ENCODE data around the gene PFKFB3.

The PFKFB3 gene
- 157 to 405 (median 179) reads per million in 3 donors for total RNA-seq

- Histone ChIP-seq H3K36me3 (ENCODE audit: control insufficient read depth, insufficient read depth, low read length) (no peaks in the 10 kb centered on the region), H3K4me1 (ENCODE audit: control insufficient read depth, insufficient read depth, low read length, poor library complexity, severe bottlenecking) (peaks cover 21% of the 10 kb centered on the region), H3K9me3 (ENCODE audit: control insufficient read depth, low read length) (no peaks in the 10 kb centered on the region), H3K27me3 (replicated peaks; ENCODE audit: control insufficient read depth, insufficient read depth, low read length, poor library complexity, severe bottlenecking) (no peaks in the 10 kb centered on the region), H3K4me3 (ENCODE audit: insufficient read depth, low read depth, low read length, poor library complexity, severe bottlenecking) (peak within 1 kb of the TSS; percentile 99), H3K27ac (ENCODE audit: insufficient read depth, low read length, poor library complexity, severe bottlenecking) (peak within 1 kb of the TSS; percentile 72)
- DNase-seq = peak; percentile 85 to 94 (median 87)
These were observed at the start of gene PFKFB3 for GRCh38 chr10:6202684-6203330. PFKFB3 (plus strand) TSS chr10:6202932; CDS start chr10:6203261, 329 bp downstream.

- peaks cover 10% of the 10 kb centered on the region for H3K4me1 ChIP-seq (ENCODE audit: control insufficient read depth, insufficient read depth, low read length, poor library complexity, severe bottlenecking)
- DNase-seq = no peak
- no peak overlapping the region for H3K4me3 ChIP-seq (ENCODE audit: insufficient read depth, low read depth, low read length, poor library complexity, severe bottlenecking)
- H3K27ac ChIP-seq (ENCODE audit: insufficient read depth, low read length, poor library complexity, severe bottlenecking) = no peak overlapping the region
- no peaks in the 10 kb centered on the region for H3K9me3 ChIP-seq (ENCODE audit: control insufficient read depth, low read length)
- no peaks in the 10 kb centered on the region for H3K36me3 ChIP-seq (ENCODE audit: control insufficient read depth, insufficient read depth, low read length)
- no peaks in the 10 kb centered on the region for H3K27me3 ChIP-seq (replicated peaks; ENCODE audit: control insufficient read depth, insufficient read depth, low read length, poor library complexity, severe bottlenecking)
These were observed 48.9 kb upstream of the PFKFB3 start for GRCh38 chr10:6153845-6154244.

- Histone ChIP-seq H3K4me1 (ENCODE audit: control insufficient read depth, insufficient read depth, low read length, poor library complexity, severe bottlenecking) (peaks cover 10% of the 10 kb centered on the region), H3K9me3 (ENCODE audit: control insufficient read depth, low read length) (no peaks in the 10 kb centered on the region)
- no peak for DNase-seq
These were observed 48.2 kb upstream of the PFKFB3 start for GRCh38 chr10:6154566-6154965.

GRCh38 chr10:6158276-6158675 is 44.5 kb upstream of the PFKFB3 start:
- no peak overlapping the region for H3K4me3 ChIP-seq (ENCODE audit: insufficient read depth, low read depth, low read length, poor library complexity, severe bottlenecking)
- no peak for DNase-seq
- no peaks in the 10 kb centered on the region for H3K36me3 ChIP-seq (ENCODE audit: control insufficient read depth, insufficient read depth, low read length)
- H3K27ac ChIP-seq (ENCODE audit: insufficient read depth, low read length, poor library complexity, severe bottlenecking) = no peak overlapping the region
- H3K27me3 ChIP-seq (replicated peaks; ENCODE audit: control insufficient read depth, insufficient read depth, low read length, poor library complexity, severe bottlenecking) = no peaks in the 10 kb centered on the region
- peaks cover 8% of the 10 kb centered on the region for H3K4me1 ChIP-seq (ENCODE audit: control insufficient read depth, insufficient read depth, low read length, poor library complexity, severe bottlenecking)
- no peaks in the 10 kb centered on the region for H3K9me3 ChIP-seq (ENCODE audit: control insufficient read depth, low read length)

More at GRCh38 chr10:6154566-6154965, 48.2 kb upstream of the PFKFB3 start:
- H3K4me3 ChIP-seq (ENCODE audit: insufficient read depth, low read depth, low read length, poor library complexity, severe bottlenecking) = no peak overlapping the region
- H3K36me3 ChIP-seq (ENCODE audit: control insufficient read depth, insufficient read depth, low read length) = no peaks in the 10 kb centered on the region
- no peak overlapping the region for H3K27ac ChIP-seq (ENCODE audit: insufficient read depth, low read length, poor library complexity, severe bottlenecking)
- H3K27me3 ChIP-seq (replicated peaks; ENCODE audit: control insufficient read depth, insufficient read depth, low read length, poor library complexity, severe bottlenecking) = no peaks in the 10 kb centered on the region

- H3K27me3 ChIP-seq (replicated peaks; ENCODE audit: control insufficient read depth, insufficient read depth, low read length, poor library complexity, severe bottlenecking) = no peaks in the 10 kb centered on the region
- no peak overlapping the region for H3K27ac ChIP-seq (ENCODE audit: insufficient read depth, low read length, poor library complexity, severe bottlenecking)
- peaks cover 9% of the 10 kb centered on the region for H3K4me1 ChIP-seq (ENCODE audit: control insufficient read depth, insufficient read depth, low read length, poor library complexity, severe bottlenecking)
- no peaks in the 10 kb centered on the region for H3K36me3 ChIP-seq (ENCODE audit: control insufficient read depth, insufficient read depth, low read length)
- no peaks in the 10 kb centered on the region for H3K9me3 ChIP-seq (ENCODE audit: control insufficient read depth, low read length)
- no peak overlapping the region for H3K4me3 ChIP-seq (ENCODE audit: insufficient read depth, low read depth, low read length, poor library complexity, severe bottlenecking)
- DNase-seq = no peak
These were observed 40.8 kb upstream of the PFKFB3 start for GRCh38 chr10:6161921-6162320.

- peak overlapping the region; percentile 52 for H3K4me3 ChIP-seq (ENCODE audit: insufficient read depth, low read depth, low read length, poor library complexity, severe bottlenecking)
- no peaks in the 10 kb centered on the region for H3K36me3 ChIP-seq (ENCODE audit: control insufficient read depth, insufficient read depth, low read length)
- peak overlapping the region; percentile 92 for H3K27ac ChIP-seq (ENCODE audit: insufficient read depth, low read length, poor library complexity, severe bottlenecking)
- H3K9me3 ChIP-seq (ENCODE audit: control insufficient read depth, low read length) = no peaks in the 10 kb centered on the region
- no peaks in the 10 kb centered on the region for H3K27me3 ChIP-seq (replicated peaks; ENCODE audit: control insufficient read depth, insufficient read depth, low read length, poor library complexity, severe bottlenecking)
- no peak for DNase-seq
- peaks cover 9% of the 10 kb centered on the region for H3K4me1 ChIP-seq (ENCODE audit: control insufficient read depth, insufficient read depth, low read length, poor library complexity, severe bottlenecking)
These were observed 40.0 kb upstream of the PFKFB3 start for GRCh38 chr10:6162589-6163356.

GRCh38 chr10:6163364-6164270 is 39.1 kb upstream of the PFKFB3 start:
- peak; percentile 89 for DNase-seq
- H3K9me3 ChIP-seq (ENCODE audit: control insufficient read depth, low read length) = no peaks in the 10 kb centered on the region
- H3K27ac ChIP-seq (ENCODE audit: insufficient read depth, low read length, poor library complexity, severe bottlenecking) = peak overlapping the region; percentile 92
- H3K4me3 ChIP-seq (ENCODE audit: insufficient read depth, low read depth, low read length, poor library complexity, severe bottlenecking) = peak overlapping the region; percentile 52
- H3K36me3 ChIP-seq (ENCODE audit: control insufficient read depth, insufficient read depth, low read length) = no peaks in the 10 kb centered on the region
- H3K27me3 ChIP-seq (replicated peaks; ENCODE audit: control insufficient read depth, insufficient read depth, low read length, poor library complexity, severe bottlenecking) = no peaks in the 10 kb centered on the region
- peaks cover 9% of the 10 kb centered on the region for H3K4me1 ChIP-seq (ENCODE audit: control insufficient read depth, insufficient read depth, low read length, poor library complexity, severe bottlenecking)

- no peak for DNase-seq
- H3K27ac ChIP-seq (ENCODE audit: insufficient read depth, low read length, poor library complexity, severe bottlenecking) = peak overlapping the region; percentile 92
These were observed 38.2 kb upstream of the PFKFB3 start for GRCh38 chr10:6164271-6165095.

GRCh38 chr10:6165221-6165725 is 37.5 kb upstream of the PFKFB3 start:
- no peak for DNase-seq
- Histone ChIP-seq H3K4me1 (ENCODE audit: control insufficient read depth, insufficient read depth, low read length, poor library complexity, severe bottlenecking) (peaks cover 9% of the 10 kb centered on the region), H3K27me3 (replicated peaks; ENCODE audit: control insufficient read depth, insufficient read depth, low read length, poor library complexity, severe bottlenecking) (no peaks in the 10 kb centered on the region), H3K9me3 (ENCODE audit: control insufficient read depth, low read length) (no peaks in the 10 kb centered on the region), H3K36me3 (ENCODE audit: control insufficient read depth, insufficient read depth, low read length) (no peaks in the 10 kb centered on the region), H3K27ac (ENCODE audit: insufficient read depth, low read length, poor library complexity, severe bottlenecking) (peak overlapping the region; percentile 92), H3K4me3 (ENCODE audit: insufficient read depth, low read depth, low read length, poor library complexity, severe bottlenecking) (no peak overlapping the region)

More at GRCh38 chr10:6164271-6165095, 38.2 kb upstream of the PFKFB3 start:
- no peaks in the 10 kb centered on the region for H3K27me3 ChIP-seq (replicated peaks; ENCODE audit: control insufficient read depth, insufficient read depth, low read length, poor library complexity, severe bottlenecking)
- peaks cover 9% of the 10 kb centered on the region for H3K4me1 ChIP-seq (ENCODE audit: control insufficient read depth, insufficient read depth, low read length, poor library complexity, severe bottlenecking)
- peak overlapping the region; percentile 51 for H3K4me3 ChIP-seq (ENCODE audit: insufficient read depth, low read depth, low read length, poor library complexity, severe bottlenecking)
- no peaks in the 10 kb centered on the region for H3K36me3 ChIP-seq (ENCODE audit: control insufficient read depth, insufficient read depth, low read length)
- H3K9me3 ChIP-seq (ENCODE audit: control insufficient read depth, low read length) = no peaks in the 10 kb centered on the region

Measured in effector memory CD4-positive, alpha-beta T cell (primary cell).